NOMO-1 treated with dmso at 0.1 percent for 144 hours (cell line): ENCODE measurements around the gene PGGT1B.
"Not testable (repeated sequence)": the region's sequence is repeated elsewhere in the genome, so short reads cannot be mapped to it uniquely, and the experiment has no call there.

ENCODE experiments used
- DNase-seq: peaks from one replicate; lab custom pipeline; 2025; ENCODE audit not compliant: unreplicated experiment; lab: John Stamatoyannopoulos, UW

PGGT1B gene

DNA sequence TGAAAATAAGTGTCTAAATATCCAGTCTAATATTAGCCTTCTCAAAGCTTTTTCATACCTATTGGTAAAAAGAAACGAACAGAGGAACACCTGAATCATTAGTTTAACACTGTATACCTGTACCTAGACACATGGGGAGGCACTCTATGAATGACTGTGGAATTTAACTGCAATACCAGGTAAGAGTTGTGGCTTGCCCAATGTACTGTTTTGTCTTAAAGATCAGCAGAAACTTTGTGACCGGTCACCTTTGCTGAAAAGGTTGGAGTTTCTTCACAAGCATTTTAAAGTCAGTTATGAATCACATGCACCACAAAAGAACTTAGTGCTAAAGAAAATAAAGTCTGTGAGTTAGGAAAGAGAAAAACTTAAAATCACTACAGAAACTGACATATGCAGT is 2.4 kb downstream of the PGGT1B start:
- DNase-seq: no peak

DNA sequence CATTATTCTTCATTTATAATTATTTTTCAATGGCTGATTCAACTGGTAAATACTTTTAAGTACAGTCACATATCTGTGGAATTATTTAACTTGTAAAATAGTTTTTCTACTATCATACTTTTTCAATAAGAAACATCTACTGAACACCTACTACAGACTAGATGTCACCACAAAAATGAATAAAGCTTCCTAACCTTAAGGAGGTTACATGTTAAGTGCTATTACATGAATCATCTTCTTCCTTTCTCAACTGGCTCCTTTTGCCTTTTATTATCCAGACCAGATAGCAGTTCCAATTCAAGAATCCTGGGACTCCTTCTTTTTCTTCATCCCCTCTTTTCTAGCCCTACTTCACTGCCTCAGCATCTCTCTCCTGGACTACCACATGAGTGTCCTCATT is 4.7 kb downstream of the PGGT1B start:
- DNase-seq: no peak

DNA sequence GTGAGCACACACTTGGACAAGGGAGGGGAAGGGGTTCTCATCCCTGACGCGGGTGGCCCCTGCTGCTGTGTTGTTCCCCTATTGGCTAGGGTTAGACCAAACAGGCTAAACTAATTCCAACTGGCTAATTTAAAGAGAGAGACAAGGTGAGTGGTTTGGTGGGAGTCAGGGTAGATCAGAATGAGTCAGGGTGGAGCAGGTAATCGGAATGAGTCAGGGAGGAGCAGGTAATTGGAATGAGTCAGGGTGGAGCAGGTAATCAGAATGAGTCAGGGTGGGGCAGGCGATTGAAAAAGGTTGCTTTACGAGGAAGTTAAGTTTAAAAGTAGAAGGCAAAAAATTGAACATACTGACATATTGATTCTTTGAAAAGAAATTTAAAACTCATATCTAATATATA is 13.3 kb downstream of the PGGT1B start:
- DNase-seq: not testable (repeated sequence)

DNA sequence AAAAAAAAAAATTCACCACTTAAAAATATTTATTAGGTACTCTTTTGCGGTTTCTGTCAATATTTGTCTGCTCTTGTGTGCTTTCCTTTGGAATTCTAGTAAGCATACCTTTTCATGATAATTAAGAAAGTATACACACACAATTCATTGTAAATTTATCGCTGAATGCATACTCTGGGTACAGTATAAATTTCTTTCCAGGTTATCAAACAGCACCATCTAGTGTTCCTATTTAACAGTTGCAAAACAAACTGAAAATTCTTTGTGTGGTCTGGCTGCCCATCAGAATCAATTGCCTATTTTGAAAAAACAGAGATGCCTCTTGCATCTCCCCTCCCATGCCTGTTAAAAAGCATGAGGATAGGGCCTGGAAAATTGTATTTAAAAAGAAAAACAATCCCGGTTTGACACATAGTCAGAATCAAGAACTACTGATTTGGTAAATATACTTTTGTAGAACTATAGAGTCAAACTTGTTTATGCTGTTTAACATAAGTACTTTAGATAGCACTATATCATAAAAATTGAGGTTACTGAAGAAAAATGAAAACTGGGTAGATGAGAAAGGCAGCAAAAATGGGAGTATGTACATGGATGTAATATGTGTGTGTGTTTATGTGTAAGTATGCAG is 16.2 kb downstream of the PGGT1B start:
- no peak for DNase-seq

DNA sequence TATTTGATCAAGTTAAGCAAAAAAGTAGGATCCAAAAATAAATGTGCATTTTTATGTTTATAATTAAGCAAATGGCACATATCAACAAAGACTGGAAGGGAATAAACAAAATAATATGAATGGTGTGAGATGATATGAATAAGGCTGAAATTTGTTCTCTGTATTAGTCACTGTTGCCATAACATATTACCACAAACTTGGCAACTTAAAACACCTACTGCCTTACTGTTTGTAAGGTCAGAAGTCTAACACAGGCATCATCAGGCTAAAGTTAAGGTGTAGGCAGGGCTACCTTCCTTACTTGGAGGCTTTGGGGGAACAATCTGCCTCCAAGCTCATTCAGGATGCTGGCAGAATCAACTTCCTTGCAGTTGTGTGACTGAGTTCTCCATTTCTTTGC is 19.3 kb downstream of the PGGT1B start:
- DNase-seq: no peak

DNA sequence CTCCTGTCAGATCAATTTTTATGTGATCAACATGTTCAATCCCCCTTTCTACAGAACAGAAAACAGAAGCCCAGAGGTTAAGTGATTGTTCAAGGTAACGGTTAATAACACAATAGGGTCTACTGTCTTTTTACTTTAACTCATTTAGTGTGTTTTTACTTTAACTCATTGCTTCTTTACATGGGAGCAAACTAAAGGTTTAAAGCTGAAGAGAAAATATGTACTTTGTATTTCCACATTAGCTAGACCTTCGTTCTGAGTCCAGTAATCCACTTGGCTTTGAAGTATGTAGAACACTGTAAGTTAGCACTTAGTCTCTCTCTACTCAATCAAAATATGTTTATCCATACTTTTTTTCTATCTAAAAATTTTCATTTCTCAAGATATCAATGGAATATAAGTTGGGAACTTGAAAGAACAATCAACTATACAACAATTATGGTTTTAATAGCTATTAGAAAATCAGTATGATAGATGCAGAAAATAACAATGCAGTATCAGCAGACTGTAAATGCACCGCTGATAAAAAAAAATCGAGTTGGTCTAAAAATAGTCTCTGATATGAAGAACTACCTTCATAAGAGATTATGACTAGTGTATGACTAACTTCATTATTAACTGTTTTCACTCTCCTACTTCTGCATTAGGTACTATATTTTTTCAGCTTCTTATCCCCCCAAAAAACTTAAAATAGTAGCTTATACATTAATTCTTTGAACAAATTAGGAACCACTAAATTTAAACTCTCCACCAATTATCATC is 20.6 kb downstream of the PGGT1B start:
- DNase-seq: no peak

DNA sequence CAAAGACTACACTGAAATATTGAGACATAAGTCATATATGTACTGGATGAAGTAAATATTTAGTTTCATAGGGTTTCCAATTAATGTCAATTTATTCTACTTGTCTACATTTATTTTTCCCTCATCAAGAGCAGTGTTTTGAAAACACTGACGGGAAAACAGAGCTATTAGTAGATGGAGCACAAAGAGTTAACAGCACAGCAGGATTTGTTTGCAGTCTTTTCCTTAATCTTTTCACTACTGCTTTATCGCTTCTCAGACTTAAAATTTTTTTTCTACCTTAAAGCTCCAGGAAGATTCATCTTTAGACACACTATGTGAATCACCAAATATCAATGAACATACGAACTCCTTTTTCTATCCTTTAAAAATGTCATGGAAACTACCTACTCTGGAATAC is 25.6 kb downstream of the PGGT1B start:
- DNase-seq: no peak

DNA sequence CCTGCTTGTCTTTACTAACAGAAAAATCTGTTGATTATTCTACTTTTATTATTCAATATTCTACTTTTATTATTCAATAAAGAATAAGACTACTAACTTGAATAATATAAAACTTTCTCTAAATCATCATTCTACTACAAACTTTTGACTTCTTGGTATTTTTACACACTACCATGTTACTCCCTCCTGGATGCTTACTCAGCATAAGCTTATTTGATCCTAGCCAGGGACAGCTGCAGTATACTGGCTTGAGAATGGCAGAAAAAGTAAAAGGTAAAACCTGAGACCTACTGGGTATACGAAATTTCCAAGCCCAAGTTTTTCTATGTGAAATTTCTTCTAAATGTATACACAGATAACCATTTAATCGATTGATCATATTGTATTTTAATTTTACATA is 26.1 kb downstream of the PGGT1B start:
- DNase-seq: no peak

DNA sequence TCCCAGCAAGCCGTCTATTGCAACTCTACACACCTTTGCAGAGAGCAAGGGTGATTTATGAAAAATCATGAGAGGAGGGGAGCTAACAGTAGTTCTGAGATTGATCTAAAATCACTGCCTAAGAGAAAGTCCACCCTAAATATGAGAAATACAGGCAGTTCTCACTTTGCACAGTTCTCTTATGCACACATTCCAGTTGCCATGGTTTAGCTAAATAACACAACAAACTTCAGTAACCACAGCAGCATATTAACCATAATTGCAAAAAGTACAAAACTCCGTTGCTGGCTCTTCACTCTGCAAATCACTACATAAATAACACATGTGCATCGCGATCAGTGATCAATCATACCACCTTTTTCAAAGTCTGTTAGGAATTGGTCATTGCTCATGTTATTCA is 31.1 kb downstream of the PGGT1B start:
- no peak for DNase-seq

DNA sequence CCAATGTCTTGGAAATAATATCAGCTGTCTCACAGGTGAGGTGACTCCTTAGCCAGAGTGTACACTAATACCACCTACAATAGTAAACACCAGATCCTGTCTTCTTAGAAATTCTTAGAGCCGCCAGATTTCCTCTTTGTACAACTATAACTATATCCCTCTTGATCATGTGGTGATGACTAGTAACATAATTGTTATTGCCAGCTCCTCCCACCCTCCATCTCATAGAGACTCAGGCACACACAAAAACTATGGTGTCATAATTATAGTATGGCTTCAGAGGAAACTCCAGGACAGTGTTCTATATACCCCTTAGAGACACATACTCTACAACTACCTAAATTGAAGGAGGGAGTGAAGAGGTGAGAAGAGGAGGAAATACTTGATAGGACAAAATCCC is 33.1 kb downstream of the PGGT1B start:
- no peak for DNase-seq

DNA sequence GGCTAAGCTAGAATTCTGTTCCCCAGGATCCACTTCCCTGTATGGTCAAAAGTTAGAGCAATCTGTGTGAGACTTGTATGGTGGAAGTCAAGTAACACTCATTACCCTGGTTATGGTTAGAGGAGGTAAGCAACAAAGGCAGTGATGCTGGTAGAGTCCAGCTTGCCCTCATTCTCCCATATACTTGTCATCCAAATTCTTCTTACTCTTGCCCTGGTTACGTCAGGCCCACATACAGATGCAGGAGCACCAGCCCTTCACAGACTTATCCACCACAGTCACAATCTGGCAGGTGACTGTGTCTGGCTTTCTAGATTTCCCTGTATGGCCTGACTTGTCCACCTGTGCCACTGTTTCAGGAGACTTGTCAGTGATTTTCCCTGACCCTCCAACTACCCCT is 35.4 kb downstream of the PGGT1B start:
- no peak for DNase-seq

DNA sequence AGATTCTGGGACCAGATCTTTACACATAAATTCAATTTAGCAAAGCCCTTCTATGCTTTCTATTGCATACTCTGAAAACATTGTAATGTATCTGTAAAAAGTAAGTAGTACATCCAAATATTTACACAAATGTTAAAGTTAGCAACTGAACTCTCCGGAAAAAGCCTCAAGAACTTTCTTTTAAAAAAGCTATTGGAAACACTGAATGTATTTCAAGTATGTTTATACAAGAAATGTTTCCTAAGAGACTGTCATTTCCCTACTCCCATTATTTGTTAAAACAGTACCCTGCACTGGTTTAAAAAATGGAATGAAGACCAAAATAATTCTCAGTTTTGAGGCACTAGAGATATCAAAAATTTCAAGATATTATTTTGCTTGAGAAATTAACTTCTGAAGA is 48.1 kb downstream of the PGGT1B start:
- no peak for DNase-seq

DNA sequence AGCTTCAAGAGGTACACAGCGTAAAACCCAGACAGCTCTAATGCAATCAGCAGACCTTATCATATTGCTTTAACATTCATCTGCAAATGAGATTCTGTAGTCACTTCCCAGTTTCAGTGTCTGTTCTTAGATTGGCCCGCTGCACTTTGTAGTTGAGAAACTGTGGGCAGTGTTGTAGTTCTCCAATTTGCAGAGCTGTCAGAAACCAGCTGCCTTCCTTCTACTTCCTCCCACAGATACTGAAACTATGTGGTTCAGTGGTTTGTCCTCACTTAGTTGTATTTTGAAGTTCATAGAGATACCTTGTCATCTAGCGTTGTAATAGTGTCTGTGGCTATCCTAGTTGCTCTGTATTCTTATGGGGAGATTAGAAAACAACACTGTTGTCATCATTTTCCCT is 53.4 kb downstream of the PGGT1B start:
- DNase-seq: peak; percentile 90

DNA sequence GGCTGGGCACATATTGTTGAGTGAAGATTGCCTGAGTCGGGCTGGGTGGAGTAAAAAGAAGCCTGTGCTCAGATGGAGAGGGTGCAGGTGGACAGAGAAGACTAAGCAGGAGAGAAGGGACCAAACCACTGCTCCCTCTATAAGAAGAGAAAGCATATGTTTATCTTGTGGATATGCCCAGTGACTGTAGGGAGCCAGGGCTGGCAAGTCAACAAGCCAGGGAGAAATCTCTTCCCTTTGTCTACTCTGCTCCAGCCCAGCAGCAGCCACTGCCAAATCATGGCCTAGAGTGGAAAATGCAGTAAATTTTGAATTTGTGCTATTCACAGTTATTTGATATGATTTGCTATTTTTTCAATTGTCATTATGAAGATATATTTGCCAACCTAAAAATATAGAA is 59.7 kb downstream of the PGGT1B start:
- DNase-seq: no peak

DNA sequence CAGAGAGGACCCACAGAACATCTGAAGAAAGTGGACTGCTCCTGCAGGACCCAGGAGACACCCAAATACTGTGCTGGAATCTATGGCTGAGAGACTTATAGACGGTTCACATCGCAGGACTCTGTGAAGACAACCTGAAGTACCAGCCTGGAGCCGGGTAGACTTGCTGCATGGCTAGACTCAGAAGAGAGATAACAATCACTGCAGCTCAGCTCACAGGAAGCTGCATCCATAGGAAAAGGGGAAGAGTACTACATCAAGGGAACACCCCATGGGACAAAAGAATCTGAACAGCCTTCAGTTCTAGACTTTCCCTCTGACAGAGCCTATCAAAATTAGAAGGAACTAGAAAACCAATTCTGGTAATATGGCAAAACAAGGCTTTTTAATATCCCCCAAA is 66.5 kb downstream of the PGGT1B start:
- DNase-seq: no peak

DNA sequence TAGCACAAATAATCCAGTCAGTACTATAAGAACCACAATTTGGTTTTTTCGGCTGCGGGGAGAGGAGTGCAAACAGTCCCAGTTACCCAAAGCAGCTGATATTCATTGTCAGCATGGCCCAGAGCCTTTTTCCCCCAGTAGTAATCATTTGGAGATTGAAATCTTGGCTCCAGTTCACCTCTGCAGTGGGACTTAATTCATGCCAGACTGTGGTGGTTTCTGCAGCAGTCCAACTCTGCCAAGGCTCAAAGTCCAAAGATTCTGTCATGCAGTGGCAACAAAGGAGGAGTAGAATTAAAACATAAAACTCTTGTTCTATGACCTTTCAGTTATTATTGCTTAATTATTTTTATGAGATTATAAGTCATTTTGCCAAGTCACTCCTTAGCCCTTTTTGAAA is 68.0 kb downstream of the PGGT1B start:
- no peak for DNase-seq

DNA sequence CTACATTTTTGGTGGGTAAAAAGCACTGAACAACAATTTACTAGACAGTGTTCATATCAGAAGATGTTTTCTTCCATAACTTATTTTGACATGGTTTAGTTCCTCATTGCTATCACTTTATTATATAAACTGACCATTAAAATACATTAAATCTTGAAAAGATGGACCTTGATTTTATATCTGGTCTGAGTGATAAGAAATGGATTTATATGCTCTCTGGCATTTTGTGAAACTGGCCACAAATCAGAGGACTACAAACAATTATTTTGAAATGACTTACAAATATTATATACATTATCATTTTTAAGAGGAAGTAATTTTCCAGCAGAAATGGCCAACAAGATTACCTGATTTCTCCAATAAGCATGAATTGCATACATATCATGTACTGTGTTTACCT is 69.4 kb downstream of the PGGT1B start:
- no peak for DNase-seq

DNA sequence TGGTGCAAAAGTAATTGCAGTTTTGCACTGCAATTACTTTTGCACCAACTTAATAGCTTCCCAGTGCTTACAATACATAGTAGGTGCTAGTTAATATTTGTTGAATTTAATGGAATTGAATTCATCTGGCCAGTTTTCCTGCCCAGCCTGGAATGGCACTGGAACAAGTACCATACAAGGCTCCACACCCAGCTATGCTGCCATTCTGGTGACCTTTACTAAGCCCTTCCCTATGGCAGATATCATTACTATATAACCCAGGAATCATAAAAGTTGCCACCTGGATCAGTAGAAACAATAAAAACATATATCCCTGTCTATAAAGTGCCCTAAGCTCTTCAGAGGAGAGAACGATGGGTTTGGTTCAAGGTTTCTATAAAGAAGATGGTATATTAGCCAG is 70.6 kb downstream of the PGGT1B start:
- no peak for DNase-seq

DNA sequence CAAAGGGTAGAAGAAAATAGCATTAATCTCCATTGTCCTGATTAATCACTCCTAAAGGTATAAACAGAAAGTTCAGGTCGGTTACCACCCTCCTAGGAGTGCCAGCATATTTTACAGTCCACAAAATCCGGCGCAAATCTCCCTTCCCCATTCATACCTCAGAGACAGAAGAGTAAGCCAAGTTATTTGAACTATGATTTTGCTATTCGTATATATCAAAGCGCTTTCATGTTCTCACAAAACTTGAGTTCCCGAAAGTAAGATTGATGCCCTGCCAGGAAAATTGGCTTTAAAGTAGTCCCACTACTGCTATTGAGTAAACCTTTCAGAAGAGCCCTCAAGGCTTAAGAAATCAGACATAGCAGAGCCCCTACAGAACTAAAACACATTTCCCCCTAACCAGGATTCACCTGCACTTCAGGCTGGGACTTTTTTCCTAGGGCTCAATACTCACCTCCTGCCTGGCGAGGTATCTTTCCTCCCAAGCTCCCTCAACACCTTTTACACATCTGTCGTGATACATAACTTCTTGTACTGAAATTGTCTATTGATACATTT is 71.1 kb downstream of the PGGT1B start:
- no peak for DNase-seq

DNA sequence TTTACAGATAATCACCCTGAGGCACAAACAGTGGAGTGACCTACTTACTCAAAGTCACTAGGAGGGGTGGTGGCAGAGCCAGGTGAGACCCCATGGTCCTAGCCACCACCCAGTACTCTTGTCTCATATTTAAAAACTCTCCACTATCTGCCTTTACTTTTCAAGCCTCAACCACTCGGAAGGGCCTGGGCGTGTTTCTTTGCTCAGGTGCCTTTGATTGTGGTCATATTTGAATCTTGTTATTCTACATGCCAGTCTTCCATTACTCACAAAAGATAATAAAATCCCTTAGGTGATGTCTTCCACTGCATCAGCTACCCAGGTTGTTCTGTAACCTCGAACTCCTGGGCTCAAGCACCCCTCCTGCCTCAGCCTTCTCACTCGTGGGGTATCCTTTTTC is 72.3 kb downstream of the PGGT1B start:
- DNase-seq: no peak

DNA sequence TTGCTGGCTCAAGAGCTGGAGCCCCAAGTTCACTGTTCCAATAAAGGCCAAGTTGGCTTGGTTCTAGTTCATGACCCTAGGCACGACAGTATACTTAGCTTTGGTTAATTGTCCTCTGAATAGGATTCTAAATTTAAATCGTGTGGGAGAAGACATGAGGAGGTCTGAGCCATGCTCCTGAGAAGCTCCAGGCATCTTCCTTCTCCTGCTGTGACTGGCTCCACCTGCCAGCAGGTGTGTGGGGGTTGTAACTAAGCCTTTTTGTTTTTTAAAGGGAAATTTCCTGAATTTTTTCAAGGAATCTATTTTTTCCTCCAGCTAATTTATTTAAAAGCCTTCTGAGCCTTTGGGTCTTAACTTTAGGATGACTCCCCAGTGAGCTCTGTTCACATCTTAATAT is 72.8 kb downstream of the PGGT1B start:
- no peak for DNase-seq

DNA sequence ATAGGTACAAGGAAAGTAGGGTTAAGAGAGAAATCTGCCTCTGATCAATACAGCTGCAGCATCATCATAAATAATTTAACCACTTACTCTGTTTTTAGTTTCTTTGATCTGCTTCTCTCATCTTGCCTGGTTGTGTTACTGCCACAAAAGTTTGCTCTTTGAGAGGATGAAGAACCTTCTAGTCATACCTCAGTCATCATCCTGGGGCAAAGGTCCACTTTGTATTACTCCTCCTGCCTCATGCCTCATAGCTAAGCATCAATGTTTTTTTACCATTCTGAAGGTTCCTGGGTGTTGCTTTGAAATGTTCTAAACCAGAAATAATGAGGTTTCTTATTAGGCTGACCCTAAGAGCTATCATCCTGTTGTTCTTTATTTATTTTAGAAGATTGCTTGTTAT is 75.9 kb downstream of the PGGT1B start:
- DNase-seq: no peak

DNA sequence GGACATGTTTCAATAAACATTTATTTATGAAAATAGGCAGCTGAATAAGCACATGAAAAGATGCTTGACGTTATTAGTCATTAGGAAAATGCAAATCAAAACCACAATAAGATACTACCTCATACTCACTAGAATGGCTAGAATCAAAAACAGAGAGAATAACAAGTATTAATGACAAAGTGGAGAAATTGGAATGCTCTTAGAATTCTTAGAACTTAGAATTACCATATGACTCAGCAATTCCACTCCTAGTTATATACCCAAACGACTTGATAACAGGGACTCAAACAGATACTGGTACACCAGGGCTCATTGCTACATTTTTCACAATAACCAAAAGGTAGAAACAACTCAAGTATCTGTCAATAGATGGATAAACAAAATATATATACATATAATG is 77.9 kb downstream of the PGGT1B start:
- DNase-seq: no peak
